Lower leg skin (tissue), 3 donors: ENCODE measurements around the gene SHH.

Experiments
- POLR2A ChIP-seq, 2 donors: fragments of 450-650 bp; IDR thresholded peaks; one replicate each; pipeline ENCODE4 v1.6.1; 2016 to 2017; ENCODE audit warnings: antibody characterized with exemption in 2 of 2, mild to moderate bottlenecking in 1 of 2, moderate library complexity in 1 of 2
- TF ChIP-seq, protein P1 (sequence below), 3 donors: fragments of 450-650 bp; IDR thresholded peaks; one replicate each; pipeline ENCODE4 v1.5.1; 2016; ENCODE audit warnings: antibody characterized with exemption in 3 of 3, mild to moderate bottlenecking in 3 of 3, moderate library complexity in 2 of 3

DNA sequence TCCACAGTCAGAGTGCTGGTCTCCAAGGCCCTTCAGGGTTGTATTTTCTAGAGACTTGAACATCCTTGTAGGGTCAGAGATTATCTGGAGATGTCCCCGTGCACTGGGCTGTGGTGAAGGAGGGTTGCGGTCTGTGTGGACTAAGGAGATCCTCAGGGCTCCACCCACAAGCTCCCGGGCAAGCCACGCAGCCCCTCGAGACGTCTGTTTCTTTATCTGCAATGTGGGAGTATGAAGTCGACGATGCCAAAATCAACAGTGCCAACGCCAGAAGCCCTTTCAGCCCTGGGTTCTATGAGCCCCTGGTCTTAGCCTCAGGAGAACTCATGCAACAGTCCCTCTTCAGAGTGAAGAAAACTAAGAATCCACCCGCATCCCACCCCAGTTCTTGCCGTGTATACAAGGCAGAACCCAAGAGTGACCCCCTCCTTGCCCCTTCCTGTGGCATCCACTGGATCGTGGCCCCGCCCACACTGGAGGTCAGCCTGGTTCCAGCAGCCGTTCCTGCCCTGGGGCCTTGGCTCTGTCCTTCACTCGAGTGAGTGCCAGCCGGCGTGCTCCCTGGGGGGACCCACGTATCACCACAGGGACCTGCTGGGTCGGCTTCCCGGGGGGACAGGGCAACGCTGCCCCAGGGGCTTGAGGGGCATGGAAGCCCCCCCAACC lies 6.0 kb upstream of the SHH start:
- TF ChIP-seq, protein P1, sequence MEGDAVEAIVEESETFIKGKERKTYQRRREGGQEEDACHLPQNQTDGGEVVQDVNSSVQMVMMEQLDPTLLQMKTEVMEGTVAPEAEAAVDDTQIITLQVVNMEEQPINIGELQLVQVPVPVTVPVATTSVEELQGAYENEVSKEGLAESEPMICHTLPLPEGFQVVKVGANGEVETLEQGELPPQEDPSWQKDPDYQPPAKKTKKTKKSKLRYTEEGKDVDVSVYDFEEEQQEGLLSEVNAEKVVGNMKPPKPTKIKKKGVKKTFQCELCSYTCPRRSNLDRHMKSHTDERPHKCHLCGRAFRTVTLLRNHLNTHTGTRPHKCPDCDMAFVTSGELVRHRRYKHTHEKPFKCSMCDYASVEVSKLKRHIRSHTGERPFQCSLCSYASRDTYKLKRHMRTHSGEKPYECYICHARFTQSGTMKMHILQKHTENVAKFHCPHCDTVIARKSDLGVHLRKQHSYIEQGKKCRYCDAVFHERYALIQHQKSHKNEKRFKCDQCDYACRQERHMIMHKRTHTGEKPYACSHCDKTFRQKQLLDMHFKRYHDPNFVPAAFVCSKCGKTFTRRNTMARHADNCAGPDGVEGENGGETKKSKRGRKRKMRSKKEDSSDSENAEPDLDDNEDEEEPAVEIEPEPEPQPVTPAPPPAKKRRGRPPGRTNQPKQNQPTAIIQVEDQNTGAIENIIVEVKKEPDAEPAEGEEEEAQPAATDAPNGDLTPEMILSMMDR (IDR thresholded peaks at IDR 0.05) = no peak
- TF ChIP-seq POLR2A (IDR thresholded peaks at IDR 0.05) = no peak
